BLaER1 (cell line): Measurements from ENCODE around the gene ZNF512.
"Not testable (repeated sequence)": the region's sequence is repeated elsewhere in the genome, so short reads cannot be mapped to it uniquely, and the experiment has no call there.

Experiments
- H3K27ac ChIP-seq: shearing (Covaris generic); formaldehyde crosslinking; 2 replicates; pipeline ENCODE4 v1.8.1; 2022
- H3K27me3 ChIP-seq: shearing (Covaris generic); formaldehyde crosslinking; 2 replicates; pipeline ENCODE4 v1.8.1; 2022
- H3K36me3 ChIP-seq: shearing (Covaris generic); formaldehyde crosslinking; 2 replicates; pipeline ENCODE4 v1.8.1; 2022
- H3K4me1 ChIP-seq: shearing (Covaris generic); formaldehyde crosslinking; 2 replicates; pipeline ENCODE4 v1.8.1; 2022
- H3K4me2 ChIP-seq: shearing (Covaris generic); formaldehyde crosslinking; 2 replicates; pipeline ENCODE4 v1.8.1; 2022
- H3K4me3 ChIP-seq: shearing (Covaris generic); formaldehyde crosslinking; 2 replicates; pipeline ENCODE4 v1.8.1; 2022
- H3K9ac ChIP-seq: shearing (Covaris generic); formaldehyde crosslinking; 2 replicates; pipeline ENCODE4 v1.8.1; 2022
- H3K9me3 ChIP-seq: shearing (Covaris generic); formaldehyde crosslinking; 2 replicates; pipeline ENCODE4 v1.8.1; 2022
- H4K20me1 ChIP-seq: shearing (Covaris generic); formaldehyde crosslinking; 2 replicates; pipeline ENCODE4 v1.8.1; 2022
- Cebpa-rat ChIP-seq: shearing (Covaris generic); IDR thresholded peaks from 2 replicates; pipeline ENCODE4 v1.8.1; 2022

Gene ZNF512

GRCh38 chr2:27582695-27583389 is at the start of gene ZNF512:
Gene ZNF512, plus strand, starts transcription at chr2:27583042. Its CDS starts 71 bp downstream, at chr2:27583113.
- H3K9me3 ChIP-seq, result peaks cover 48% of the 10 kb centered on the region
- H3K36me3 ChIP-seq, result peaks cover 22% of the 10 kb centered on the region
- no peak for TF ChIP-seq Cebpa-rat
- peak within 1 kb of the TSS; percentile 83 for H3K4me3 ChIP-seq
- peak within 1 kb of the TSS; percentile 98 for H3K4me2 ChIP-seq
- peak within 1 kb of the TSS; percentile 92 for H3K9ac ChIP-seq
- no peaks in the 10 kb centered on the region for H3K27me3 ChIP-seq
- peak within 1 kb of the TSS; percentile 89 for H3K27ac ChIP-seq
- H4K20me1 ChIP-seq, result peaks cover 30% of the 10 kb centered on the region; the same call in 1 of the 2 replicates
- H3K4me1 ChIP-seq, result peaks cover 37% of the 10 kb centered on the region

GRCh38 chr2:27537287-27537686 is 45.6 kb upstream of the ZNF512 start:
- Histone ChIP-seq H3K4me1 (no peaks in the 10 kb centered on the region), H3K4me2 (no peak overlapping the region), H4K20me1 (no peaks in the 10 kb centered on the region), H3K9me3 (0 out of 2 replicates have a peak, but pooled peaks cover 6% of the 10 kb centered on the region), H3K36me3 (no peaks in the 10 kb centered on the region), H3K27me3 (no peaks in the 10 kb centered on the region), H3K9ac (no peak overlapping the region), H3K27ac (no peak overlapping the region), H3K4me3 (no peak overlapping the region)
- no peak for TF ChIP-seq Cebpa-rat

- H3K9me3 ChIP-seq, H4K20me1 ChIP-seq, H3K27ac ChIP-seq, H3K4me3 ChIP-seq, H3K4me1 ChIP-seq, H3K4me2 ChIP-seq, H3K27me3 ChIP-seq, H3K9ac ChIP-seq, H3K36me3 ChIP-seq: not testable (repeated sequence)
These were observed 43.9 kb upstream of the ZNF512 start for GRCh38 chr2:27538839-27539450.

GRCh38 chr2:27539649-27540048 is 43.2 kb upstream of the ZNF512 start:
- not testable (repeated sequence) for H3K27ac ChIP-seq, H3K4me1 ChIP-seq, H3K9ac ChIP-seq, H3K9me3 ChIP-seq, H3K36me3 ChIP-seq, H3K4me3 ChIP-seq, H4K20me1 ChIP-seq, H3K27me3 ChIP-seq, H3K4me2 ChIP-seq

GRCh38 chr2:27544143-27544821 is 38.6 kb upstream of the ZNF512 start:
- H3K4me1 ChIP-seq, result no peaks in the 10 kb centered on the region
- H3K27ac ChIP-seq, result no peak overlapping the region
- TF ChIP-seq Cebpa-rat, result no peak
- no peak overlapping the region for H3K4me2 ChIP-seq
- no peaks in the 10 kb centered on the region for H4K20me1 ChIP-seq
- H3K9me3 ChIP-seq, result peaks cover 6% of the 10 kb centered on the region; the same call in 1 of the 2 replicates
- no peak overlapping the region for H3K9ac ChIP-seq
- H3K4me3 ChIP-seq, result no peak overlapping the region
- no peaks in the 10 kb centered on the region for H3K36me3 ChIP-seq
- H3K27me3 ChIP-seq, result no peaks in the 10 kb centered on the region

GRCh38 chr2:27545348-27546141 is 37.3 kb upstream of the ZNF512 start:
- Histone ChIP-seq H3K9ac (no peak overlapping the region), H3K27ac (no peak overlapping the region), H3K4me3 (no peak overlapping the region), H3K27me3 (no peaks in the 10 kb centered on the region), H3K4me2 (no peak overlapping the region), H3K9me3 (peaks cover 6% of the 10 kb centered on the region; the same call in 1 of the 2 replicates), H4K20me1 (no peaks in the 10 kb centered on the region), H3K4me1 (no peaks in the 10 kb centered on the region), H3K36me3 (no peaks in the 10 kb centered on the region)
- TF ChIP-seq Cebpa-rat, result no peak

GRCh38 chr2:27549303-27549702 is 33.5 kb upstream of the ZNF512 start:
- H3K27ac ChIP-seq, result no peak overlapping the region
- no peaks in the 10 kb centered on the region for H4K20me1 ChIP-seq
- no peak for TF ChIP-seq Cebpa-rat
- no peak overlapping the region for H3K4me3 ChIP-seq
- no peaks in the 10 kb centered on the region for H3K36me3 ChIP-seq
- no peaks in the 10 kb centered on the region for H3K4me1 ChIP-seq
- H3K9me3 ChIP-seq, result no peaks in the 10 kb centered on the region; the same call in 1 of the 2 replicates
- no peaks in the 10 kb centered on the region for H3K27me3 ChIP-seq
- no peak overlapping the region for H3K9ac ChIP-seq
- H3K4me2 ChIP-seq, result no peak overlapping the region

GRCh38 chr2:27551514-27551913 is 31.3 kb upstream of the ZNF512 start:
- Histone ChIP-seq H3K4me2 (no peak overlapping the region), H3K9me3 (no peaks in the 10 kb centered on the region; the same call in 1 of the 2 replicates), H4K20me1 (no peaks in the 10 kb centered on the region), H3K36me3 (no peaks in the 10 kb centered on the region), H3K27me3 (no peaks in the 10 kb centered on the region), H3K27ac (no peak overlapping the region), H3K4me1 (no peaks in the 10 kb centered on the region), H3K9ac (no peak overlapping the region), H3K4me3 (no peak overlapping the region)
- no peak for TF ChIP-seq Cebpa-rat

- Histone ChIP-seq H3K27ac (no peak overlapping the region), H3K4me3 (no peak overlapping the region), H3K4me2 (no peak overlapping the region), H3K9ac (no peak overlapping the region), H3K9me3 (no peaks in the 10 kb centered on the region), H3K4me1 (no peaks in the 10 kb centered on the region), H3K27me3 (no peaks in the 10 kb centered on the region), H4K20me1 (no peaks in the 10 kb centered on the region), H3K36me3 (no peaks in the 10 kb centered on the region)
- TF ChIP-seq Cebpa-rat, result no peak
These were observed 29.9 kb upstream of the ZNF512 start for GRCh38 chr2:27552941-27553340.

GRCh38 chr2:27554451-27554850 is 28.4 kb upstream of the ZNF512 start:
- not testable (repeated sequence) for H3K9ac ChIP-seq, H3K4me3 ChIP-seq, H3K9me3 ChIP-seq, H3K4me2 ChIP-seq, H4K20me1 ChIP-seq, H3K27ac ChIP-seq, H3K4me1 ChIP-seq, H3K36me3 ChIP-seq, H3K27me3 ChIP-seq
